HG02884 (cell line): ENCODE measurements around the gene PIK3CA.
"Not testable (repeated sequence)": the region's sequence is repeated elsewhere in the genome, so short reads cannot be mapped to it uniquely, and the experiment has no call there.

Source experiments
- ATAC-seq: cut with Tn5 transposase; IDR thresholded peaks from one replicate; pipeline ENCODE4 v1.9.1; 2021; ENCODE audit warnings: mild to moderate bottlenecking, moderate library complexity; ENCODE audit not compliant: unreplicated experiment

PIK3CA gene

DNA sequence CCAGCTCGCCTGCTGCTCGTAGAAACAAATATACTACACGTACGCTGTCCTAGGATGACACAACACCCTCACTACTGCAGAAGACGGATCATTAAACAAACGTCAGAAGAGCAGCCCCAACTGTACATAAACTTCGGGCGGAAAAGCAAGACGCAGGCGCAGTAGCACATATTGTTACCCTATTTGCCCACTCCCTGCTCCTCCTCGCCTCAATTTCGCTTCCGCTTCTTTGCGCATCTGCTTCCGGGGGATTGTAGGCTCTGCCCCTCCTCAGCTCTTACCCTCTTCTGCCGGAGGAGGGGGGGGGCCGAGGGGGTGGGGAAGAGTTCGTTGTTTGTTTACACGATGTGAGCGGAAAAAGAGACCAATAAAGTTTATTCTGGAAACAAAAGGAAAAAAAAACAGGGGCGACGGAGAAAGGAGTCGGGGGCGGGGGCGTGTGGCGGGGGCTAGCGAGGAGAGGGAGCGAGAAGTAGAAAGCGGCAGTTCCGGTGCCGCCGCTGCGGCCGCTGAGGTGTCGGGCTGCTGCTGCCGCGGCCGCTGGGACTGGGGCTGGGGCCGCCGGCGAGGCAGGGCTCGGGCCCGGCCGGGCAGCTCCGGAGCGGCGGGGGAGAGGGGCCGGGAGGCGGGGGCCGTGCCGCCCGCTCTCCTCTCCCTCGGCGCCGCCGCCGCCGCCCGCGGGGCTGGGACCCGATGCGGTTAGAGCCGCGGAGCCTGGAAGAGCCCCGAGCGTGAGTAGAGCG lies at the start of gene PIK3CA:
Gene PIK3CA, plus strand, starts transcription at position 485 of the 743 bp plus-strand sequence. CDS start 50,469 bp downstream, outside the sequence.
- peak; percentile 61 for ATAC-seq

DNA sequence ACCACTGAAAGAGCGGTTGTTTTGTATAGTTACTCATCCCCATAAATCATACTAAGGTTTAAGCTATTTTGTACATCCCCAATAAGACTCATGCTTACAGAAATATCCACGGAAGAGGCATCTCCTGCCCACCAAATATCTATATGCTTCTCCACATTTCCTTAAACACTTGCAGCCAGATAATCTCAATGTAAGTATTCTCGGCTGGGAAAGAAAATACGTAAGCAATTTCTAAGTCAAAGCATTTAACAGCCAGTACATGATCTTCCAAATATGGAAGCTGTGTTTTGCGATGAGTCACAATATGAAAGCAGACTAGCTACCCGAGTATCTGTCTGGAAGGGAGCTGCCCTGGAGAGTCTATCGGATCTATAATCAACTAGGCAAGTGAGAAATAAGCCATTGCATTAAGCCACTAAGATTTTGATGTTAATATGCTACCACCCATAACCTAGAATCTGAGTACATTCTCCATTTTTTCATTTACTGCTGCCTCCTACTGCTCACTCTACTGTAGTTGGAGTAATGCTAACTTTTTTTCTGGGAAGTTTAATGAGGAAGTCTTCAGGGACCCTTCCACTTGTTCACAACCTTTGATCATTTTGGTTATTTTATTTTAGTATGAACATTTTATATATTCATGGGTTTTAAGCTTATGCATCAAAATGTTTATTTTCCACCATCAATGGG lies 49.6 kb upstream of the PIK3CA start:
- ATAC-seq, result no peak

DNA sequence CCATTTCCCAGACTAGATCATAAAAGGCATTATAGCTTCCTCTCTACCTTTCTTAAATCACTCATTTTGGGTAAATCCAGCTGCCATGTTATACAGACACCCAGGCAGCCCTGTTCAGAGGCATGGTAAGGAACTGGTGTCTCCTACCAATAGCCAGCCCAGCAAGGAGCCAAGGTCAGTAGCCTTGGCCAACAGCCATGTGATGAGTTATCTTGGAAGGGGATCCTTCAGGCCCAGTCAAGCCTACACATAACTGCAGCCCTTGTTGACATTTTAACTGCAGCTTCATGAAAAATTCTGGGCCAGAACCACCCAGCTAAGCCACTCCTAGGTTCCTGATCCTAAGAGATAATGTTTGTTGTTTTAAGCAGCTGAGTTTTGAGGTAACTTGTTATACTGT lies 47.5 kb upstream of the PIK3CA start:
- no peak for ATAC-seq

DNA sequence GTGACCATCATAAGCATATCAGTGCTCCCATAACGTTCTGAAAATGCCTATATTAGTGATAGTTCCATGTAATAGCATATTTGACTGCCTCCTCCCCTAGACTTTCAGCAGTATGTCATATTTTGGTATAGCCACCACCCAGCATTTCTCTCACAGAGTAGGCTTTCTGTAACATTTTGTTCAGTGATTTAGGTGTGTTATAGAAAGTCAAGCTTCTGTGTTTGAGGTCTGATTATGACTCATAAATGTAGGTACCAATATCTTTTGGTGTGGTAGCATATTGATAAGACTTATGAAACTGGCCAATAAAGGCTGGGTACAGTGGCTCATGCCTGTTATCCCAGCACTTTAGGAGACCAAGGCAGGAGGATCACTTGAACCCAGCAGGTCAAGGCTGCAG lies 42.3 kb upstream of the PIK3CA start:
- no peak for ATAC-seq

DNA sequence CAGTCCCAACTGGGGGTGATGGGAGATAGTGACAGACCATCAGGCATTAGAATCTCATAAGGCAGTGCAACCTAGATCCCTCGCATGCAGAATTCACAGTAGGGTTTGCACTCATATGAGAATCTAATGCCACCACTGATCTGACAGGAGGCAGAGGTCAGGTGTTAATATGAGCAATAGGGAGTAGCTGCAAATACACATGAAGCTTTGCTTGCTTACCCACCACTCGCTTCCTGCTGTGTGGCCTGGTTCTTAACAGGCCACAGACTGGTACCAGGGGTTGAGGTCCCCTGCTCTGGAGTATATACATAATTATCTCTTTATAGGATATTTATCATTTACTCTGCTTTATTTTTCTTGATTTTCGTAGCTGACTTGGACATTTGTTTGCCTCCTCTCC lies 40.5 kb upstream of the PIK3CA start:
- ATAC-seq, result no peak

DNA sequence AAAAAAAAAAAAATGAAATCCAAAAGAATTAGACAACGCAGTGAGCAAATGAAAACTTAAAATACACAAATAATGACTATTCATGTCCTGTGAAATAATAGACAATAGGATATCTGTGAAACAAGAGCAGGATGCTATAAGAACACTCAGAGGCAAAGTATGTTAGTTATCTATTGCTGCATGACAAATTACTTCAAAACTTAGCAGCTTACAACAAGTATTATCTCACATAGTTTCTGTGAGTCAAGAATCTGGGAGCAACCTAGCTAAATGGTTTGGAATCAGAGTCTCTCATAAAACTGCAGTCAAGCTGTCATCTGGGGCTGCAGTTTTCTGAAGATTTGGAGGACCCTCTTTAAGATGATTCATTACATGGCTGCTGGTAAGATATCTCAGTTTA lies 40.1 kb upstream of the PIK3CA start:
- no peak for ATAC-seq

DNA sequence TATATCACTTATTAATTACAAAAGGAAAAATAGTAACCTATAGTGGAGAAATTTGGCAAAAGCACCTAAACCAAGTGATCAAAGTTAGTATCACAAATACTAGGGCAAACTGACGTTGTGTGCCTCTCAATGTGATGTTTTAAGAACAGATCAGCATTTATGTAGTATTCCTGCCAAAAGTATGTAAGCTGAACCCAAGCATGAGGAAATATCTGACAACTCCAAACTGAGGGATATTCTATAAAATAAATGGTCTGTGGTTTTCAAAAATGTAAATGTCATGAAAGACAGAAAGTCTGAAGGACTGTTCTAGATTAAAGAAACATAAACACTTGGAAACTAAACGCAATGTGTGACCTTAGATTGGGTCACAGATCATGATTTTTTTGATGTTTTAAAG lies 34.3 kb upstream of the PIK3CA start:
- no peak for ATAC-seq

DNA sequence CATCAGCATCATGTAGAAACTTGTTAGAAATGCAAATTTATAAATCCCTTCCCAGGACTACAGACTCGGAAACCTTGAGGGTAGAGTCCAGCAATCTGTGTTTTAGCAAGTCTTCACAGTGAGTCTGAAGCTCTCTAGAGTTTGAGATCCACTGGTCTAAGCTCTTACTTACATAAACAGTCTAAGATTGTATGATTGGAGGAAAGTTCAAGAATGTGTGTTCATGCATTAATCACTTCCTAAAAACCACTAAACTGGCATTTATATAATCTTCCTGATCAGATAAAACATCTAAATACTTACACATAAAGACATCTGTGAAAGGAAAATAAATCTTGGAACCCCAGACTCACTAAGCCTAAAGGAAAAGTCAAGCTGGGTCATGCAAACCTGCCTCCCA lies 32.7 kb upstream of the PIK3CA start:
- ATAC-seq, result not testable (repeated sequence)

DNA sequence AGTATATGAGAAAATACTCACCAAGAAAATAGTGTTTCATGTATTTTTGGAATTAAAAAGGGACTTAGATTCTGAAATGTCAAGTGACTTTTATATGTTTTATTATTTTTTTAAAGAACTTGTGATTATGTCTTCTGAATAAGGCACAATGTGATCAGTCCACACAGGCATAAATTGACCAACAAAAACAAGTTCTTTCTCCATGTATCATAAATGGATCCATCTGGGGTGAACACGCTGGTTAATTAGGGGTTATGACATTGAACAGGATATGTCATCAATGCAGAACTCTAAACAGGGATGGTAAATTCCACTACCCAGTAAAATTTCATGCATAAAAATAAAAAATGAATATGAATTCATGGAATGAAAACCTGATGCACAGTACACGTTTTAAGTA lies 31.3 kb upstream of the PIK3CA start:
- no peak for ATAC-seq

DNA sequence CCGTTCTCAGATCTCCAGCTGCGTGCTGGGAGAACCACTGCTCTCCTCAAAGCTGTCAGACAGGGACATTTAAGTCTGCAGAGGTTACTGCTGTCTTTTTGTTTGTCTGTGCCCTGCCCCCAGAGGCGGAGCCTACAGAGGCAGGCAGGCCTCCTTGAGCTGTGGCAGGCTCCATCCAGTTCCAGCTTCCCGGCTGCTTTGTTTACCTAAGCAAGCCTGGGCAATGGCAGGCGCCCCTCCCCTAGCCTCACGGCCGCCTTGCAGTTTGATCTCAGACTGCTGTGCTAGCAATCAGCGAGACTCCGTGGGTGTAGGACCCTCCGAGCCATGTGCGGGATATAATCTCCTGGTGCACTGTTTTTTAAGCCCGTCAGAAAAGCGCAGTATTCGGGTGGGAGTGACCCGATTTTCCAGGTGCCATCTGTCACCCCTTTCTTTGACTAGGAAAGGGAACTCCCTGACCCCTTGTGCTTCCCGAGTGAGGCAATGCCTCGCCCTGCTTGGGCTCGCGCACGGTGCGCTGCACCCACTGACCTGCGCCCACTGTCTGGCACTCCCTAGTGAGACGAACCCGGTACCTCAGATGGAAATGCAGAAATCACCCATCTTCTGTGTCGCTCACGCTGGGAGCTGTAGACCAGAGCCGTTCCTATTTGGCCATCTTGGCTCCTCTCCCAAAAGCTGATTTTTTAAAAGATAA lies 15.8 kb upstream of the PIK3CA start:
- ATAC-seq, result not testable (repeated sequence)

DNA sequence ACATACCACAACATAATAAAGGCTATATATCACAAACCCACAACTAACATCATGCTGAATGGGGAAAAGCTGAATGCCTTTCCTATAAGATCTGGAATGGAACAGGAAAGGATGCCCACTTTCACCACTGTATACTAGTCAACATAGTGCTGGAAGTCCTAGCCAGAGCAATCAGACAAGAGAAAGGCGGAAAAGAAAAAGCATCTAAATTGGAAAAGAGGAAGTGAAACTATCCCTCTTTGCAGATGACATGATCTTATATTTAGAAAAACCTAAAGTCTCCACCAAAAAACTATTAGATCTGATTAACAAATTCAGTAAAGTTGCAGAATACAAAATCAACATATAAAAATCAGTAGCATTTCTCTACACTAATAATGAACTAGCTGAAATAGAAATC lies 14.6 kb upstream of the PIK3CA start:
- ATAC-seq, result no peak

DNA sequence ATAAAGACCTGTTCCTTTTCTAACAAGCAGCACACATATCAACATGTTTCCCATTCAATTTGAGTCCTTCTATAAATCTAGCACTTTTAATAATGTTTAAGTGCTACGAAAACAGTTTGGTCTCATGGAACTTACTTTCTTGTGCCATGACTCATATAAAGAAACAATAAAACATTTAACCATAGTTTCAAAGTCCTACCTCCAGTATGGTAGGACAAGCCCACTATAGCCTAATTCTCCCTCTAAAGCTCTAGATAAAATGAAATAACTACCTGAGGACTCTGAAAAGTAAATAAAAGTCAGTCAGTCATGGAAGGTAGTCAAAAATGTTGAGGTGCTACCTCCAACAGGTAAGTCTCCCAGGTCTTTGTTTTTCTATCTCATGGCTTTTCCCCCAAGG lies 12.0 kb upstream of the PIK3CA start:
- ATAC-seq, result no peak

DNA sequence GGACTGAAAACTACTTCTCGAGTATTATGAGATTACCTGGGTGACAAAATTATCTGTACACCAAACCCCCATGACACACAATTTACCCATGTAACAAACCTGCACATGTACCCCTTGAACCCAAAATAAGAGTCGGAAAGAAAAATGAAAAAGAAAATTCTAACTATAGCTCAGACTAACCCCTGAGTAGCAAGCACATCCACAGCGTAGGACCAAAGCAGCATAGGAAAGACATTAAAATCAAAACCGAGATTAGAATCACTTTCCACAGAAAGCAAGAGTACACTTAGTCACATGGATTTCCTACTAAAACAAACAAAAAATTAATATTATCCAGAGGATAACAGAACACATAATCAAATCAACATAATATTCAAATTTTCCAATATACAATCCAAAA lies 6.3 kb upstream of the PIK3CA start:
- no peak for ATAC-seq

DNA sequence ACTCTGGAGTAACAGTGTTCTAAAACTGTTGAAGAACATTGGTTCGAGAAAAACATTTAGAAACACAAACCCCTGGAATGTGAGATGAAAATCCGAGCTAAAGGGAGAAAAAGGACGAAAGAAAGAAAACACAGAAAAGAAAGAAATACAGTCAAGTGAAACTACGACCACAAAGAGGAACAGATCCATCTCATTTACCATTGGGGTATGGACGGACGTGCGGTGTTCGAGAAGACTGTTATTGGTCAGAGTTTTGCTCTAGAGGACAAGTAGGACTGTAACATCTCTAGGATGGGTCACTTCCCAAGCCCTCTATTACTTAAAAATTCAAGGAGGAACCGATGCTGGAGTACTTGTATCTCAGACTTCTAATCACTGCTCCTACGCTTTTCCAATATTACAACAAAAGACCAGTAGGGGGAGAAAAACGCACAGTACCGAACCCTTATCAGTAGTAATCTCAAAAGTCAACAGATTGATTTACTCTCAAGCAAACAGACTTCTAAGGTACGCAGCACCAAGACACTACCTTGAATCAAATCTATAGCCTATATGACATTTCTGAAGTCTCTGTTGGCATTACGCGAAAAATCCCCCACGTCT lies 1.1 kb upstream of the PIK3CA start:
- ATAC-seq, result peak; percentile 17

DNA sequence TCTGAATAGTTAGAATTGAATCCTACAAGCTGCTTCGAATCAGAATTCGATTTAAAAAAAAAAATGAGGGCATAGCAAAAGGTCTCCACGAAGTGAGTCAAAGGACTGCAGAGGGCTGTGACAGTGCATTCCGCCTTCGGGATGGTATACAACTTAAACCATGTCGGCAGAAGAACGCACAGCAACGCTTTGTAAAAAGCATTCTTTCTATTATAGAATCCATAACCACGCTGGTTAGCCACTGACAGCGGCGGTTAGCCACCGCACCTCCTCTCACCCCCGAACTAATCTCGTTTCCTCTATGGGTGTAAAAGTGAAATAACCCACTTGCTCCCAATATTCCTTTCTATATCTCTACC lies 664 bp upstream of the PIK3CA start:
- ATAC-seq, result peak; percentile 22

DNA sequence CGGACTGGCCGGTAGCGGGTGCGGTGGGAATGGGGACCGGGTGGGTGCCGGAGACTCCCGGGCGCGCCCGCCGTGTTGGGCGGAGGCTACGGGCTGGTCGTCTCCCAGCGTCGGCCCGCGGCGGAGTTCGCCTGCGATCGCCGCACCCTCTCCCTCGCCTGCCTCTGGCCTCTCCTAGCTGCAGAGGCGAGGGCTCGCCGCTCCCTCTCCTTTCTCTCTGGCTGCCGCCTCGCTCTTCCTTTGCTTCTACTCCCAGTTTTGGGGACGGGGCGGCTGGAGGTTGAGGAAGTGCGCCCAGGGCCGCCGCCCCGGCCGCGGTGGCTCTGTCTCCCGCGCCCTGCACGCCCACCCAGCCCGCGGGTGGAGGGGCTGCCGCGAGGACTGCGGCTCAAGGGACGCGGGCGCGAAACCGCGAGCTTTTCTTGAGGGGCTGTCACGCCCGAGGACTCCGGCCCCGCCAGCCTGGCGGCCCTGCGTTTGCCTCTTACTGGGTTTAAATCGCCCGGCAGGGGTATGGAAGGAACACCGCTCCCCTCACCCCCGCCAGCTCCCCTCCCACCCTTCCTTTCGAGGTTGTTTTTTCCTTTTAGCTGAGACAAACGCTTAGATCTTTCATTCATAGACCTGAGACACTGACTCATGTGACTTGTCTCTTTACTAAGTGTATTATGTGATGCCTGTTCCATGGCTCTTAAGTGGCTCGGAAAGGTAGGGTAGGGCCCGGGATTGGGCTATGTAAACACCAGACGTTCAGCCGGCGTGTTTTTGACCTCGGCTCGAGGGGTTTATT lies 654 bp downstream of the PIK3CA start:
- peak; percentile 11 for ATAC-seq

DNA sequence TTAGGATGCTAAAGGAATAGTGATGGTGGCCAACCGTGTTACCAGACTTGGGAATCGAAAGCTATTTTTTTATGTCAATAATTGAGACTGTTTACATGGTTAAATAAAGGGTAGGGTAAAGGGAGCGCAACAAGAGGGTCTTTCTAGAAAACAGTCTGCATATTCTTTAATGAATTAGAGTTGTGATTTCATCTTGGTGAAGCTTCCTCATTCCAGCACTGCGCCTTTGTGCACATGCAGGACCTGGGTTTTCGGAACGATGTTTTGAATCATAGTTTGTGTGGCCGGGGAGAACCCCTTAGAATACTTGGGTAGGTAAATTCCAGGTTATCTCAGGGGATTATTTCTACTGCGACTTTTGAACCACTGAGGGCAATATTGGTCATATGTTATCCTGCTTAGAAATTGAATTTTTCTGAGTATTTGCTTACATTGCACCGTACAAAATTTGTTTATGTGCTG lies 1.3 kb downstream of the PIK3CA start:
- ATAC-seq, result peak; percentile 31

DNA sequence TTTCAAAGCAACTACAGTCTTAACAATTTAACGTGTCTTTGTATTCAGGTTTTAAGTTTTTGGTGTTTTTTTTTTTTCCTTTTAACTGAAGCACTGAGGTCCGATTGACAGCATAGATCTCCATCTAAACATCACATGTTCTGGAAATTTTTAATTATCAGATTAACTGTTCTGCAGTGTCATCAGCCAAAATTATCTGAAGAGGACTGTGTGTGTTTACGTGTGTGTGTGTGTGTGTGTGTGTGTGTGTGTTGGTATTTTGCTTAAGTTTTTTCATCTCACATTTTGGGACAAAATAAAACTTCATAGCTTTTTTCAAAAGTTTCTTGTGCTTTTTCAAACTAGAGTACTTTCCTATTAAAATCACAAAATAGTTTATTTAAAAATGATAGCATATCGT lies 1.8 kb downstream of the PIK3CA start:
- no peak for ATAC-seq

DNA sequence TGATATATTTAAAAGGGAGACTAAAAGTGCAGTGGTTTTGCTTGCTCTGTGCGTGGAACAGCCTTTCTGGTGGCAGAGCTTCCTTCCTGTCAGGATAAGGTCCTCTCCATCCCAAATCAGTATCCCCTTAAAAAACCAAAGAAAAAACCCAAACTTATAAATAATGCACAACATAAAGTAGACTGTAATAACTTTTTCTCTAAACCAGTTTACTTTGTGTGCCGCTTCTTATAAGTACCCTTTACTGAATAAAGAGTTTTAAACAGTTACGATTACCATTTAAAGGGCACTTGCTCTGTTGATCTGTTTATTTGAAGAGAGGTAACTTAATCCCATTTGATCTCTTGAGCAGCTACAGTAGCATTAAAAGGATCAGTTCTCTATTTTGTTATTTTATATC lies 2.5 kb downstream of the PIK3CA start:
- ATAC-seq, result no peak

DNA sequence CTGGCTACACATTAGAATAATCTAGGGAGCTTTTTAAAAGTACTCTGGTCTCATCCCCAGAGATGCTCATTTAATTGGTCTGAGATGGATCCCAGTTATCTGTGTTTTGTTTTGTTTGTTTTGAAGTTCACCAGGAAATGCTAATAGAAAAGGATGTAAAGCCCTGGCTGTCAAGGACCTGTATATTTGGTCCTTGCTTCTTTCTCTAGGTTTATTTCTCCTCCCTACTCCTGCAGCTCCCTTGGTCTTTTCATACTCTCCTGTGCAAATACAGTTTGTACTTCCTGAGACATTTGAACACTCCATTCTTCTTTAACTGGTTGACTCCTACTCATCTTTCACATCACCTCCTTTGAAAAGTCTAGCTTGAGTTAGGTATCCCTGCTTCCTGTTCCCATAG lies 3.3 kb downstream of the PIK3CA start:
- ATAC-seq, result no peak

DNA sequence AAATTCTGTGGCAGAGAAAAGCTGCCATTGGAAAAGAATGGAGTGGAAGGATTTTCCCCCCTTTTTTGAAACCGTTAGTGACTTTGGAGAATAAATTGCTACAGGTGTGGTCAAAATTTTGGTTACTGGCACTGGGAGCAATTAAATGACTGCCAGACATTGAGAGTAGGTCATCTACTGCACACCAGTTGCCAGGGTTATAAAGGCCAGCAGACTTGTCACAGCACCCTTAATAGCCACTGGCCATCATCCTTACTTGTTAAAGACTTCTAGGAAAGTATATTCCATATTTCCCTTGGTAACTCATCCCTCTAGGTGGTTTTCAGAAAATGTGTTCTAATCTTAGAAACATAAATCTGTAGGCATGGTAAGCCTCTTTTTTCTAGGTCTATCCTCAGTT lies 8.0 kb downstream of the PIK3CA start:
- no peak for ATAC-seq
